Esophagus squamous epithelium (tissue), 4 donors: ENCODE data around the gene PDZD8.

Experiments used
- CTCF ChIP-seq, 6 experiments: fragments of 450-650 bp in 4 of 6; fragments of 200-600 bp in 2 of 6; sonication (generic) in 2 of 6; IDR thresholded peaks; one replicate each; pipeline ENCODE4 v1.5.1; 2016 to 2019; ENCODE audit warnings: antibody characterized with exemption in 6 of 6, mild to moderate bottlenecking in 4 of 6, moderate library complexity in 4 of 6
- POLR2A ChIP-seq, 4 donors: fragments of 450-650 bp; IDR thresholded peaks; one replicate each; pipeline ENCODE4 v1.6.1; 2017; ENCODE audit warnings: antibody characterized with exemption in 4 of 4, mild to moderate bottlenecking in 4 of 4, moderate library complexity in 3 of 4

- TF ChIP-seq CTCF (IDR thresholded peaks at IDR 0.05) (no peak), POLR2A (IDR thresholded peaks at IDR 0.05) (no peak)
Measured at GRCh38 chr10:117311261-117311660, 64.0 kb downstream of the PDZD8 start.
